A549 (cell line): ENCODE data around the gene UVSSA. TPM values are rescaled to one million over a fixed set of nuclear protein-coding genes. Genes with fewer than 3 reads are reported as not detected.

Source experiments
- ATAC-seq, 2 experiments: fragments of 200-7000 bp in 1 of 2; fragments of >200 bp in 1 of 2; cut with Nextera tagmentation in 1 of 2; cut with Tn5 transposase in 1 of 2; 3 replicates each; pipeline versions ENCODE4 v1.8.0 to v1.9.1; 2018 to 2020; ENCODE audit warnings: mild to moderate bottlenecking in 1 of 2, moderate library complexity in 1 of 2
- CTCF ChIA-PET: fragments of 300-600 bp; sonication (Branson Sonifier 250); formaldehyde crosslinking; extraction: SDS; loops from one replicate; lab custom pipeline; 2021; ENCODE audit warnings: antibody characterized with exemption, inconsistent platforms; lab: Yijun Ruan, JAX
- POLR2A ChIA-PET: fragments of 350-600 bp; formaldehyde crosslinking; extraction: SDS; loops from one replicate; lab custom pipeline; 2021; ENCODE audit warnings: antibody characterized with exemption, inconsistent platforms; lab: Yijun Ruan, JAX
- DNase-seq, 2 experiments: peaks; one replicate each; pipeline versions ENCODE4 v3.0.0 to v3.0.0-alpha.2; 2011 to 2016; ENCODE audit warnings: low read depth in 1 of 2, low spot score in 1 of 2
- FAIRE-seq: peaks from 2 replicates; lab custom pipeline; 2011; peaks lifted over from hg19 to GRCh38; lab: Jason Lieb, UNC
- H3K27ac ChIP-seq, 2 experiments: fragments of >200 bp; sonication (Bioruptor Twin); formaldehyde crosslinking; 3 replicates each; pipeline ENCODE4 v1.5.1; 2016 to 2017
- H3K4me1 ChIP-seq: fragments of >200 bp; sonication (Bioruptor Twin); formaldehyde crosslinking; 3 replicates; pipeline ENCODE4 v1.6.1; 2016
- H3K4me2 ChIP-seq: fragments of >200 bp; sonication (Bioruptor Twin); formaldehyde crosslinking; 3 replicates; pipeline ENCODE4 v1.6.1; 2016
- H3K4me3 ChIP-seq: fragments of >200 bp; sonication (Bioruptor Twin); formaldehyde crosslinking; 3 replicates; pipeline ENCODE4 v1.5.1; 2016
- H3K9me3 ChIP-seq: fragments of >200 bp; sonication (Bioruptor Twin); formaldehyde crosslinking; 3 replicates; pipeline ENCODE4 v1.6.1; 2016
- CBX8 ChIP-seq: fragments of 200-600 bp; sonication (generic); IDR thresholded peaks from 2 replicates; pipeline ENCODE4 v1.6.1; 2016
- EHF ChIP-seq: fragments of 250-450 bp; sonication (Bioruptor Pico); IDR thresholded peaks from 2 replicates; pipeline ENCODE4 v1.5.0; 2020; ENCODE audit warnings: mild to moderate bottlenecking
- ELK1 ChIP-seq: fragments of 150-350 bp; IDR thresholded peaks from 2 replicates; pipeline ENCODE4 v1.6.1; 2014; ENCODE audit warnings: low read depth, mild to moderate bottlenecking, low read length
- FOSB ChIP-seq: fragments of 250-450 bp; sonication (Bioruptor Pico); IDR thresholded peaks from 2 replicates; pipeline ENCODE4 v1.5.0; 2020; ENCODE audit warnings: mild to moderate bottlenecking, moderate library complexity
- HEYL ChIP-seq: fragments of 250-450 bp; sonication (Bioruptor Pico); IDR thresholded peaks from 2 replicates; pipeline ENCODE4 v1.8.0; 2021; ENCODE audit warnings: mild to moderate bottlenecking, moderate library complexity
- HOXB5 ChIP-seq: fragments of 250-450 bp; sonication (Bioruptor Pico); IDR thresholded peaks from 2 replicates; pipeline ENCODE4 v1.5.0; 2020; ENCODE audit warnings: mild to moderate bottlenecking, moderate library complexity
- JUN ChIP-seq, 2 experiments: fragments of >200 bp; sonication (Bioruptor Twin); formaldehyde crosslinking; IDR thresholded peaks; 2 replicates in 1 of 2; 3 replicates in 1 of 2; pipeline ENCODE4 v1.6.1; 2016 to 2017
- NPAS2 ChIP-seq: fragments of 250-450 bp; sonication (Bioruptor Pico); IDR thresholded peaks from 2 replicates; pipeline ENCODE4 v1.8.0; 2022; ENCODE audit warnings: mild to moderate bottlenecking, moderate library complexity, borderline replicate concordance
- NR3C1 ChIP-seq: fragments of >200 bp; sonication (Bioruptor Twin); formaldehyde crosslinking; IDR thresholded peaks from 3 replicates; pipeline ENCODE4 v1.6.1; 2017
- POLR2AphosphoS2 ChIP-seq: conservative IDR thresholded peaks from 2 replicates; pipeline ENCODE4 v1.6.1; 2012; ENCODE audit warnings: low read length, improper control_type of control experiment, inconsistent platforms
- WGBS: methylation state at CpG from one replicate; pipeline ENCODE4 v1.1.6; 2017; ENCODE audit errors: missing lambda C conversion rate; 5-methylcytosine and 5-hydroxymethylcytosine counted together
- polyA plus RNA-seq, 4 experiments: library from polyadenylated mRNA; depleted of rRNA in 3 of 4; stranded (reverse); fragments of >200 nt; fragmentation: RNase III in 1 of 4; extraction: RNeasy Plus Mini Kit Qiagen cat#74134 plus additional on column Dnase treatment in 1 of 4; gene quantifications; 2 replicates in 3 of 4; 3 replicates in 1 of 4; pipeline ENCODE4 v1.2.3, GENCODE V29; 2011 to 2017
- TF ChIP-seq, protein P1 (sequence below): IDR thresholded peaks from 2 replicates; pipeline ENCODE4 v1.6.1; 2012; ENCODE audit warnings: low read depth, borderline replicate concordance
- TF ChIP-seq, protein P2 (sequence below): fragments of >200 bp; sonication (Bioruptor Twin); formaldehyde crosslinking; IDR thresholded peaks from 3 replicates; pipeline ENCODE4 v1.5.1; 2016
- TF ChIP-seq, protein P3 (sequence below): fragments of 450-650 bp; IDR thresholded peaks from 2 replicates; pipeline ENCODE4 v1.6.1; 2014; ENCODE audit warnings: antibody characterized with exemption

The UVSSA gene
- polyA plus RNA-seq, 2 of the 4 experiments (the other 2 are of a cell fraction), result 4.5 to 6.9 TPM

DNA sequence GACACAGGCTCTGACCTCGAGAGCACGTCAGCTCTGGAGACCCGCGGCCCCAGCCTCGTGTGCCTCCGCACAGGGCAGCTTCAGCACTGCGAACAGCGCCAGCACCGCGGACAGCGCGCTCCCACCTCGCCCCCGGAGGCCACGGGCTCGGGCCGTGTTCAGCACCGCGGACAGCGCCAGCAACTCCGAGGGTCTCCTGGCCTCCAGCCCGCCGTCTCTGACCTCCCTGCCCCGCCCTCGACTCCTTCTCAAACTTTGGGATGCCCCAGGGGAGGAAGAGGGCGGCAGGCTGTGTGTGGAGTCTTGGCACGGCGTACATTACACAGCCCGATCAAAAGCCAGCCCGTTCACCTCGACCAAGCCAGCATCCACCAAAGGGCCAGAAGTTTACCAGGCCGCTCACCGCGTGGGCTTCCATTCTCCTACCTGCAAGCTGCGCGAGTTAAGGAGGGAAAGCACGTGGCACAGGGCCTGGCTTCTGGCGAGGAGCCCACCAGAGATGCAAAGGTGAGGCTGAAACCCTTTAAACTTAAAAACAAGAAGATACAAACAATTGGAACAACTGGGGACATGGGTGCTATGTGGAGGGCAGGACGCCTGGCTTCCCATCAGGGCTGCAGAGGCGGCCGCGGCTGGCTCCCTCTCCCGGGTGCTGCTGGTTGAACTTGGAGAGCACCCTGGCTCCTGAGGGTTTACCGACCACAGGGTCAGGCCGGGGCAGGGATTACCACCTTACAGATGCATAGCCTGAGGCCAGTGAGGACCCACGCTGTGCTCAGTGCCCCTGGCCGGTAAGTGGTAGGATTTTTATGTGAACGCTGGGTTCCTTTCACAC is 63.7 kb downstream of the UVSSA start (continued):
- TF ChIP-seq NPAS2 (CRISPR knock-in tag) (0 out of 2 replicates have a peak, but pooled peaks have one; percentile 19), HEYL (CRISPR knock-in tag) (0 out of 2 replicates have a peak, but pooled peaks have one; percentile 68), ELK1 (no peak), NR3C1 (no peak), HOXB5 (CRISPR knock-in tag) (peak; percentile 95), EHF (CRISPR knock-in tag) (peak; percentile 94), POLR2AphosphoS2 (no peak)
- TF ChIP-seq, protein P1, sequence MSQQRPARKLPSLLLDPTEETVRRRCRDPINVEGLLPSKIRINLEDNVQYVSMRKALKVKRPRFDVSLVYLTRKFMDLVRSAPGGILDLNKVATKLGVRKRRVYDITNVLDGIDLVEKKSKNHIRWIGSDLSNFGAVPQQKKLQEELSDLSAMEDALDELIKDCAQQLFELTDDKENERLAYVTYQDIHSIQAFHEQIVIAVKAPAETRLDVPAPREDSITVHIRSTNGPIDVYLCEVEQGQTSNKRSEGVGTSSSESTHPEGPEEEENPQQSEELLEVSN, result no peak
- TF ChIP-seq, protein P2, sequence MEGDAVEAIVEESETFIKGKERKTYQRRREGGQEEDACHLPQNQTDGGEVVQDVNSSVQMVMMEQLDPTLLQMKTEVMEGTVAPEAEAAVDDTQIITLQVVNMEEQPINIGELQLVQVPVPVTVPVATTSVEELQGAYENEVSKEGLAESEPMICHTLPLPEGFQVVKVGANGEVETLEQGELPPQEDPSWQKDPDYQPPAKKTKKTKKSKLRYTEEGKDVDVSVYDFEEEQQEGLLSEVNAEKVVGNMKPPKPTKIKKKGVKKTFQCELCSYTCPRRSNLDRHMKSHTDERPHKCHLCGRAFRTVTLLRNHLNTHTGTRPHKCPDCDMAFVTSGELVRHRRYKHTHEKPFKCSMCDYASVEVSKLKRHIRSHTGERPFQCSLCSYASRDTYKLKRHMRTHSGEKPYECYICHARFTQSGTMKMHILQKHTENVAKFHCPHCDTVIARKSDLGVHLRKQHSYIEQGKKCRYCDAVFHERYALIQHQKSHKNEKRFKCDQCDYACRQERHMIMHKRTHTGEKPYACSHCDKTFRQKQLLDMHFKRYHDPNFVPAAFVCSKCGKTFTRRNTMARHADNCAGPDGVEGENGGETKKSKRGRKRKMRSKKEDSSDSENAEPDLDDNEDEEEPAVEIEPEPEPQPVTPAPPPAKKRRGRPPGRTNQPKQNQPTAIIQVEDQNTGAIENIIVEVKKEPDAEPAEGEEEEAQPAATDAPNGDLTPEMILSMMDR, result no peak

GRCh38 chr4:1411436-1412375 is 64.7 kb downstream of the UVSSA start:
- Histone ChIP-seq H3K4me3 (no peak overlapping the region), H3K4me2 (no peak overlapping the region), H3K9me3 (no peaks in the 10 kb centered on the region), H3K4me1 (no peaks in the 10 kb centered on the region), H3K27ac (no peak overlapping the region)
- ChIA-PET CTCF (no interaction called here), POLR2A (no interaction called here)
- FAIRE-seq (no peak), DNase-seq (no peak), ATAC-seq (peak; percentile 40 to 63)
- TF ChIP-seq JUN (IDR thresholded peaks at IDR 0.05), result no peak
- TF ChIP-seq, protein P3, sequence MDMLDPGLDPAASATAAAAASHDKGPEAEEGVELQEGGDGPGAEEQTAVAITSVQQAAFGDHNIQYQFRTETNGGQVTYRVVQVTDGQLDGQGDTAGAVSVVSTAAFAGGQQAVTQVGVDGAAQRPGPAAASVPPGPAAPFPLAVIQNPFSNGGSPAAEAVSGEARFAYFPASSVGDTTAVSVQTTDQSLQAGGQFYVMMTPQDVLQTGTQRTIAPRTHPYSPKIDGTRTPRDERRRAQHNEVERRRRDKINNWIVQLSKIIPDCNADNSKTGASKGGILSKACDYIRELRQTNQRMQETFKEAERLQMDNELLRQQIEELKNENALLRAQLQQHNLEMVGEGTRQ, result peak; percentile 38; the same call in 1 of the 2 replicates
- WGBS, result 4% methylated on average over 6 of the region's 17 CpGs

DNA sequence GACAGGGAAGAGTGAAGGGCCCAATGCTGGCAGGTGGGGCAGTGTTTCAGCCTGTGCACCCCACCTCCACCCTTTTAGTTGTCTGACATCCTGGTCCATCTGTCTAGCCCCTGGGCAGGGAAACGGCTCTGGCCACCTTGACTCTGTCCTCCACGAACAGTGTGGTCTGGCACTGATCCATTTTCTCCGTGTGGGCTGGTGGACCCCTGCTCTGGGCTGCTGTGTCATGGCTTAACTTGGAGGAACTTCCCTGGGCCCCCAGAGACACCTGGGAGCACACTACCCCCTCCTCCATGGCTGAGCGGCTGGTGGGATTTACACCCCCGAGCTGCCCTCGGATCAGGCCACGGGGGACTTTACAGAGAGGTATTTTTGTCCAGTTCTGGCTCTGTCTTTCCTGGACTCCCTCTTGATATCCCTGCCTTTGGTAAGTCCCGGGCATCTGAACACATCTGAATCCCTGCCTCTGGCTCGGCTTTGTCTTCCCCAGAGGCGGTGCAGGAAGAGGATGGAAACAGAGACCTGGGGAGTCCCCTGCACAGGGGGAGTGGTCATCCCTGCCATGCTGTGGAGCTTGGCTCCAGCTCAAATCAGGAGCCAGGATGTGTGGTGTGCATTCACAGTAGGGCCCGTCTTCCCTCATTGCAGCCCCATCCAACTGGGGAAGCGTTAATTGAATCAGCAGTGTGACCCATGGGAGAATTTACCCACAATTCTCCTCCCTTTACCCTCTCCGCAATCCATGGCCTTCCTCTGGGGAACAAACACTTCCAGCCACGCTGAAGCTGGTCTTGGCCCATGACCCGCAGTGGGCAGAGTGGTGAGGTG is 65.6 kb downstream of the UVSSA start:
- WGBS, result 26% methylated on average over 10 of the region's 15 CpGs
- no peak for FAIRE-seq

More for the DNA sequence above, 65.6 kb downstream of the UVSSA start:
- Histone ChIP-seq H3K9me3 (no peaks in the 10 kb centered on the region), H3K4me1 (no peaks in the 10 kb centered on the region), H3K27ac (no peak overlapping the region), H3K4me3 (no peak overlapping the region), H3K4me2 (no peak overlapping the region)
- CTCF ChIA-PET, result no interaction called here
- ATAC-seq, result peak in 1 of 2 experiments; percentile 13; a peak in 1 of 6 replicates
- TF ChIP-seq CBX8 (no peak), HOXB5 (CRISPR knock-in tag) (no peak), FOSB (CRISPR knock-in tag) (no peak), JUN (IDR thresholded peaks at IDR 0.05) (no peak)
- TF ChIP-seq, protein P3, result no peak
- POLR2A ChIA-PET, result no interaction called here
- no peak for DNase-seq
